ENCODE measurements around the gene GJC3. TPM values are rescaled to one million over a fixed set of nuclear protein-coding genes. Genes with fewer than 3 reads are reported as not detected.

GJC3 gene
- total and polyA plus RNA-seq, 2 of the 13 experiments (the other 11 are each of a cell fraction or from before 2014, with no cell fraction given), result 0.75 to 1.4 TPM

DNA sequence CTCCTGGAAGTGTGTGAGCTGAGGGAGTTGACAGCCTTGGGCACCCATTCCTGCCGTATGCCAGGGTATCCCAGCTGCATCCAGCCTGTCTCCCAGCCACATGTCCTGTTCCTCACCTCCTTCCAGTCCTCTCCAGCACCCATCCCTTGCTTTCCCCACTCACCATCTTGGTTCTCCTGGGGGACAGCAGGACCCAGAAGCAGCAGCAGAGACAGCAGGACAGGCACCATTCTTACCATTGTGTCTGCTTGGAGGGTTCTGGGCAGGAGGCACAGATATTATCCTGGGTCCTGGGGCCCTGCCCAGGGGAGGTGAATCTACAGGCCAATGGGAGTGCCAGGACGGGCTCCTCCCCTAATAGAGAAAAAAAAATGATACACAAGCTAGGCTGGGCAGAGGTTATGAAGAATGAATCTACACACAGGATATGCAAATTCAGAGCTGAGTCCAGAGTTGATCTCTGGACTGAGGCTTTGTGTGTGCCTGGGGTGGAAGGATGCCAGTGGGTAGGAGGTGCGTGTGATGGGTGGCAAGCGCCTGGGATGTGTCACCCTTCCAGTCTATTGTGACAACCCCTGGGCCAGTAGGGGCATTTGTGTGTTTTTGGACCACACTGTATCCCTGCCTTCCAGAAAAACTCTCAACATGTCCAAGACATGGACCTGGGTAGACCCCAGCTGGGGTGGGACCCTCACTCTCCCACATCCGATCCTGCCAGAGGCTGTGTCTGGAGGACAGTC lies 46.5 kb upstream of the GJC3 start, which contains the start of gene AZGP1 (continued):
- TF ChIP-seq LCORL (IDR thresholded peaks at IDR 0.05) (no peak; the same call in 1 of the 2 replicates), LCORL (CRISPR knock-in tag; IDR thresholded peaks at IDR 0.05) (no peak), MAFG (CRISPR knock-in tag; IDR thresholded peaks at IDR 0.05) (no peak), ISX (CRISPR knock-in tag; conservative IDR thresholded peaks at IDR 0.05) (no peak), ZNF816 (CRISPR knock-in tag; IDR thresholded peaks at IDR 0.05; ENCODE audit: borderline replicate concordance) (no peak), SNAI1 (CRISPR knock-in tag; IDR thresholded peaks at IDR 0.05; ENCODE audit: borderline replicate concordance) (no peak), ZNF614 (CRISPR knock-in tag; IDR thresholded peaks at IDR 0.05; ENCODE audit: borderline replicate concordance) (peak; percentile 17; the same call in 1 of the 2 replicates), NR2F2 (IDR thresholded peaks at IDR 0.05; ENCODE audit: borderline replicate concordance, low read depth) (no peak), MAZ (IDR thresholded peaks at IDR 0.05; ENCODE audit: borderline replicate concordance, low read depth, low read length) (no peak), MAZ (CRISPR knock-in tag; IDR thresholded peaks at IDR 0.05; ENCODE audit: low read depth) (no peak), RORA (CRISPR knock-in tag; IDR thresholded peaks at IDR 0.05) (no peak), IKZF4 (CRISPR knock-in tag; IDR thresholded peaks at IDR 0.05; ENCODE audit: borderline replicate concordance, low read depth, not compliant biosample characterization) (no peak), SNAPC5 (CRISPR knock-in tag; IDR thresholded peaks at IDR 0.05; ENCODE audit: borderline replicate concordance) (no peak), ZNF761 (CRISPR knock-in tag; conservative IDR thresholded peaks at IDR 0.05) (0 out of 2 replicates have a peak, but pooled peaks have one; percentile 71), ESRRA (CRISPR knock-in tag; IDR thresholded peaks at IDR 0.05; ENCODE audit: low read depth) (no peak), ZNF562 (CRISPR knock-in tag; IDR thresholded peaks at IDR 0.05; ENCODE audit: borderline replicate concordance) (no peak), ZNF703 (CRISPR knock-in tag; IDR thresholded peaks at IDR 0.05; ENCODE audit: borderline replicate concordance) (no peak), CHCHD3 (CRISPR knock-in tag; IDR thresholded peaks at IDR 0.05) (no peak), IKZF1 (IDR thresholded peaks at IDR 0.05) (no peak), ZFP36L1 (CRISPR knock-in tag; IDR thresholded peaks at IDR 0.05) (no peak)
- TF ChIP-seq, protein P1, sequence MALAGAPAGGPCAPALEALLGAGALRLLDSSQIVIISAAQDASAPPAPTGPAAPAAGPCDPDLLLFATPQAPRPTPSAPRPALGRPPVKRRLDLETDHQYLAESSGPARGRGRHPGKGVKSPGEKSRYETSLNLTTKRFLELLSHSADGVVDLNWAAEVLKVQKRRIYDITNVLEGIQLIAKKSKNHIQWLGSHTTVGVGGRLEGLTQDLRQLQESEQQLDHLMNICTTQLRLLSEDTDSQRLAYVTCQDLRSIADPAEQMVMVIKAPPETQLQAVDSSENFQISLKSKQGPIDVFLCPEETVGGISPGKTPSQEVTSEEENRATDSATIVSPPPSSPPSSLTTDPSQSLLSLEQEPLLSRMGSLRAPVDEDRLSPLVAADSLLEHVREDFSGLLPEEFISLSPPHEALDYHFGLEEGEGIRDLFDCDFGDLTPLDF (CRISPR knock-in tag; IDR thresholded peaks at IDR 0.05), result no peak
- TF ChIP-seq, protein P2, sequence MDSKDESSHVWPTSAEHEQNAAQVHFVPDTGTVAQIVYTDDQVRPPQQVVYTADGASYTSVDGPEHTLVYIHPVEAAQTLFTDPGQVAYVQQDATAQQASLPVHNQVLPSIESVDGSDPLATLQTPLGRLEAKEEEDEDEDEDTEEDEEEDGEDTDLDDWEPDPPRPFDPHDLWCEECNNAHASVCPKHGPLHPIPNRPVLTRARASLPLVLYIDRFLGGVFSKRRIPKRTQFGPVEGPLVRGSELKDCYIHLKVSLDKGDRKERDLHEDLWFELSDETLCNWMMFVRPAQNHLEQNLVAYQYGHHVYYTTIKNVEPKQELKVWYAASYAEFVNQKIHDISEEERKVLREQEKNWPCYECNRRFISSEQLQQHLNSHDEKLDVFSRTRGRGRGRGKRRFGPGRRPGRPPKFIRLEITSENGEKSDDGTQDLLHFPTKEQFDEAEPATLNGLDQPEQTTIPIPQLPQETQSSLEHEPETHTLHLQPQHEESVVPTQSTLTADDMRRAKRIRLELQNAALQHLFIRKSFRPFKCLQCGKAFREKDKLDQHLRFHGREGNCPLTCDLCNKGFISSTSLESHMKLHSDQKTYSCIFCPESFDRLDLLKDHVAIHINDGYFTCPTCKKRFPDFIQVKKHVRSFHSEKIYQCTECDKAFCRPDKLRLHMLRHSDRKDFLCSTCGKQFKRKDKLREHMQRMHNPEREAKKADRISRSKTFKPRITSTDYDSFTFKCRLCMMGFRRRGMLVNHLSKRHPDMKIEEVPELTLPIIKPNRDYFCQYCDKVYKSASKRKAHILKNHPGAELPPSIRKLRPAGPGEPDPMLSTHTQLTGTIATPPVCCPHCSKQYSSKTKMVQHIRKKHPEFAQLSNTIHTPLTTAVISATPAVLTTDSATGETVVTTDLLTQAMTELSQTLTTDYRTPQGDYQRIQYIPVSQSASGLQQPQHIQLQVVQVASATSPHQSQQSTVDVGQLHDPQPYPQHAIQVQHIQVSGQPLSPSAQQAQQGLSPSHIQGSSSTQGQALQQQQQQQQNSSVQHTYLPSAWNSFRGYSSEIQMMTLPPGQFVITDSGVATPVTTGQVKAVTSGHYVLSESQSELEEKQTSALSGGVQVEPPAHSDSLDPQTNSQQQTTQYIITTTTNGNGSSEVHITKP (CRISPR knock-in tag; IDR thresholded peaks at IDR 0.05; ENCODE audit: low read depth), result no peak
- TF ChIP-seq, protein P3, sequence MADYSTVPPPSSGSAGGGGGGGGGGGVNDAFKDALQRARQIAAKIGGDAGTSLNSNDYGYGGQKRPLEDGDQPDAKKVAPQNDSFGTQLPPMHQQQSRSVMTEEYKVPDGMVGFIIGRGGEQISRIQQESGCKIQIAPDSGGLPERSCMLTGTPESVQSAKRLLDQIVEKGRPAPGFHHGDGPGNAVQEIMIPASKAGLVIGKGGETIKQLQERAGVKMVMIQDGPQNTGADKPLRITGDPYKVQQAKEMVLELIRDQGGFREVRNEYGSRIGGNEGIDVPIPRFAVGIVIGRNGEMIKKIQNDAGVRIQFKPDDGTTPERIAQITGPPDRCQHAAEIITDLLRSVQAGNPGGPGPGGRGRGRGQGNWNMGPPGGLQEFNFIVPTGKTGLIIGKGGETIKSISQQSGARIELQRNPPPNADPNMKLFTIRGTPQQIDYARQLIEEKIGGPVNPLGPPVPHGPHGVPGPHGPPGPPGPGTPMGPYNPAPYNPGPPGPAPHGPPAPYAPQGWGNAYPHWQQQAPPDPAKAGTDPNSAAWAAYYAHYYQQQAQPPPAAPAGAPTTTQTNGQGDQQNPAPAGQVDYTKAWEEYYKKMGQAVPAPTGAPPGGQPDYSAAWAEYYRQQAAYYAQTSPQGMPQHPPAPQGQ (CRISPR knock-in tag; IDR thresholded peaks at IDR 0.05; ENCODE audit: borderline replicate concordance), result no peak

All from HepG2 (cell line).